SK-N-SH treated with all-trans-retinoic acid at 6 μM for 48 hours (cell line): Measurements from ENCODE around the gene ASCC3.

Experiments
- ATAC-seq: fragments of 200-7000 bp; cut with Tn5 transposase; 3 replicates; pipeline ENCODE4 v1.9.1; 2020; ENCODE audit warnings: mild to moderate bottlenecking, moderate library complexity
- ARNTL ChIP-seq: fragments of 450-650 bp; formaldehyde crosslinking; IDR thresholded peaks from 2 replicates; pipeline ENCODE4 v1.5.0; 2020; ENCODE audit warnings: low read depth, mild to moderate bottlenecking, moderate library complexity, borderline replicate concordance
- BACH2 ChIP-seq: fragments of 250-450 bp; sonication (Bioruptor Pico); IDR thresholded peaks from 2 replicates; pipeline ENCODE4 v1.9.0; 2021; ENCODE audit warnings: mild to moderate bottlenecking, borderline replicate concordance
- CSDC2 ChIP-seq: fragments of 250-450 bp; sonication (Bioruptor Pico); IDR thresholded peaks from 2 replicates; pipeline ENCODE4 v1.5.0; 2020; ENCODE audit warnings: mild to moderate bottlenecking, moderate library complexity
- CSRNP3 ChIP-seq: fragments of 250-450 bp; sonication (Bioruptor Pico); IDR thresholded peaks from 2 replicates; pipeline ENCODE4 v1.5.1; 2021; ENCODE audit warnings: mild to moderate bottlenecking, moderate library complexity
- ESRRG ChIP-seq: fragments of 250-450 bp; sonication (Bioruptor Pico); IDR thresholded peaks from 2 replicates; pipeline ENCODE4 v1.6.1; 2021; ENCODE audit warnings: mild to moderate bottlenecking
- ISL1 ChIP-seq: fragments of 250-450 bp; sonication (Bioruptor Pico); IDR thresholded peaks from 2 replicates; pipeline ENCODE4 v2.1.2; 2022; ENCODE audit warnings: mild to moderate bottlenecking, moderate library complexity
- OSR1 ChIP-seq: fragments of 250-450 bp; sonication (Bioruptor Pico); IDR thresholded peaks from 2 replicates; pipeline ENCODE4 v1.8.0; 2022; ENCODE audit warnings: moderate library complexity, mild to moderate bottlenecking, inconsistent platforms
- PPARA ChIP-seq: fragments of 250-450 bp; sonication (Bioruptor Pico); IDR thresholded peaks from 2 replicates; pipeline ENCODE4 v1.5.0; 2020; ENCODE audit warnings: mild to moderate bottlenecking, borderline replicate concordance
- RARB ChIP-seq: fragments of 250-450 bp; sonication (Bioruptor Pico); IDR thresholded peaks from 2 replicates; pipeline ENCODE4 v1.8.0; 2021; ENCODE audit warnings: mild to moderate bottlenecking, moderate library complexity
- TOX ChIP-seq: fragments of 250-450 bp; sonication (Bioruptor Pico); IDR thresholded peaks from 2 replicates; pipeline ENCODE4 v1.8.0; 2021; ENCODE audit warnings: mild to moderate bottlenecking, moderate library complexity, borderline replicate concordance
- ZC3H10 ChIP-seq: fragments of 250-450 bp; sonication (Bioruptor Pico); IDR thresholded peaks from 2 replicates; pipeline ENCODE4 v1.5.1; 2021; ENCODE audit warnings: mild to moderate bottlenecking, moderate library complexity
- ZFP3 ChIP-seq: fragments of 250-450 bp; sonication (Bioruptor Pico); IDR thresholded peaks from 2 replicates; pipeline ENCODE4 v1.5.0; 2020; ENCODE audit warnings: mild to moderate bottlenecking, moderate library complexity
- ZFP30 ChIP-seq: fragments of 450-650 bp; formaldehyde crosslinking; IDR thresholded peaks from 2 replicates; pipeline ENCODE4 v1.5.0; 2022; ENCODE audit warnings: mild to moderate bottlenecking, moderate library complexity
- ZNF565 ChIP-seq: fragments of 450-650 bp; formaldehyde crosslinking; conservative IDR thresholded peaks from 2 replicates; pipeline ENCODE4 v1.5.0; 2020; ENCODE audit warnings: low read depth, mild to moderate bottlenecking, moderate library complexity
- ZNF70 ChIP-seq: fragments of 450-650 bp; formaldehyde crosslinking; IDR thresholded peaks from 2 replicates; pipeline ENCODE4 v1.5.0; 2020; ENCODE audit warnings: mild to moderate bottlenecking, moderate library complexity
- ZNF8 ChIP-seq: fragments of 450-650 bp; formaldehyde crosslinking; IDR thresholded peaks from 2 replicates; pipeline ENCODE4 v1.5.0; 2020; ENCODE audit warnings: mild to moderate bottlenecking, moderate library complexity
- TF ChIP-seq, protein P1 (sequence below): fragments of 250-450 bp; sonication (Bioruptor Pico); IDR thresholded peaks from 2 replicates; pipeline ENCODE4 v1.8.0; 2020; ENCODE audit warnings: mild to moderate bottlenecking, moderate library complexity, borderline replicate concordance
- TF ChIP-seq, protein P2 (sequence below): fragments of 250-450 bp; sonication (Bioruptor Pico); IDR thresholded peaks from 2 replicates; pipeline ENCODE4 v1.8.0; 2021; ENCODE audit warnings: low read depth, mild to moderate bottlenecking, moderate library complexity, borderline replicate concordance
- TF ChIP-seq, protein P3 (sequence below): fragments of 250-450 bp; sonication (Bioruptor Pico); IDR thresholded peaks from 2 replicates; pipeline ENCODE4 v1.5.1; 2020; ENCODE audit warnings: low read depth, mild to moderate bottlenecking, moderate library complexity
- TF ChIP-seq, protein P4 (sequence below): fragments of 250-450 bp; sonication (Bioruptor Pico); IDR thresholded peaks from 2 replicates; pipeline ENCODE4 v1.5.0; 2020; ENCODE audit warnings: mild to moderate bottlenecking, moderate library complexity

ASCC3 gene

DNA sequence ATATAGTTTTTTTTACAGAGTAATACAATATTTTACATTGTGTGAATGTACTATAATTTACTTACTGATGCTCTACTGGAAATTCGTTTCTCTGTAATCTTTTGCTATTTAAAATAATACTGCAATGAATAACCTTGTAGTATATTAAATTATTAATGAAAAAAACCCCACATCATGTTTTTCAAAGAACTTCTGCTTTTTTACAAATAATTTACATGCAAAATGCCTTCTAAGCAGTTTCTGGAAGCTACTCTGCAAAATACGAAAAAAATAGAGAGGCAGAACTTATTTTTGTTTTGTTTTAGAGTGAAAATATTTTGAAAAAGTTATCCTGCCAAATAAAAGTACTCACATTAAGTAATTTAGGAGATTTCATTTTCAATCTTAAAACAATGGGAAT is 250.6 kb downstream of the ASCC3 start:
- no peak for ATAC-seq
- TF ChIP-seq PPARA (CRISPR knock-in tag): no peak
- TF ChIP-seq ZNF8 (CRISPR knock-in tag): no peak
- TF ChIP-seq ZNF565 (CRISPR knock-in tag): no peak
- no peak for TF ChIP-seq ZFP30 (CRISPR knock-in tag)
- TF ChIP-seq BACH2 (CRISPR knock-in tag): no peak
- TF ChIP-seq, protein P1, sequence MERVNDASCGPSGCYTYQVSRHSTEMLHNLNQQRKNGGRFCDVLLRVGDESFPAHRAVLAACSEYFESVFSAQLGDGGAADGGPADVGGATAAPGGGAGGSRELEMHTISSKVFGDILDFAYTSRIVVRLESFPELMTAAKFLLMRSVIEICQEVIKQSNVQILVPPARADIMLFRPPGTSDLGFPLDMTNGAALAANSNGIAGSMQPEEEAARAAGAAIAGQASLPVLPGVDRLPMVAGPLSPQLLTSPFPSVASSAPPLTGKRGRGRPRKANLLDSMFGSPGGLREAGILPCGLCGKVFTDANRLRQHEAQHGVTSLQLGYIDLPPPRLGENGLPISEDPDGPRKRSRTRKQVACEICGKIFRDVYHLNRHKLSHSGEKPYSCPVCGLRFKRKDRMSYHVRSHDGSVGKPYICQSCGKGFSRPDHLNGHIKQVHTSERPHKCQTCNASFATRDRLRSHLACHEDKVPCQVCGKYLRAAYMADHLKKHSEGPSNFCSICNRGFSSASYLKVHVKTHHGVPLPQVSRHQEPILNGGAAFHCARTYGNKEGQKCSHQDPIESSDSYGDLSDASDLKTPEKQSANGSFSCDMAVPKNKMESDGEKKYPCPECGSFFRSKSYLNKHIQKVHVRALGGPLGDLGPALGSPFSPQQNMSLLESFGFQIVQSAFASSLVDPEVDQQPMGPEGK (CRISPR knock-in tag): no peak
- no peak for TF ChIP-seq CSDC2 (CRISPR knock-in tag)
- TF ChIP-seq, protein P2, sequence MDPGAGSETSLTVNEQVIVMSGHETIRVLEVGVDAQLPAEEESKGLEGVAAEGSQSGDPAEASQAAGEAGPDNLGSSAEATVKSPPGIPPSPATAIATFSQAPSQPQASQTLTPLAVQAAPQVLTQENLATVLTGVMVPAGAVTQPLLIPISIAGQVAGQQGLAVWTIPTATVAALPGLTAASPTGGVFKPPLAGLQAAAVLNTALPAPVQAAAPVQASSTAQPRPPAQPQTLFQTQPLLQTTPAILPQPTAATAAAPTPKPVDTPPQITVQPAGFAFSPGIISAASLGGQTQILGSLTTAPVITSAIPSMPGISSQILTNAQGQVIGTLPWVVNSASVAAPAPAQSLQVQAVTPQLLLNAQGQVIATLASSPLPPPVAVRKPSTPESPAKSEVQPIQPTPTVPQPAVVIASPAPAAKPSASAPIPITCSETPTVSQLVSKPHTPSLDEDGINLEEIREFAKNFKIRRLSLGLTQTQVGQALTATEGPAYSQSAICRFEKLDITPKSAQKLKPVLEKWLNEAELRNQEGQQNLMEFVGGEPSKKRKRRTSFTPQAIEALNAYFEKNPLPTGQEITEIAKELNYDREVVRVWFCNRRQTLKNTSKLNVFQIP (CRISPR knock-in tag): no peak
- no peak for TF ChIP-seq OSR1 (CRISPR knock-in tag)
- no peak for TF ChIP-seq ZFP3 (CRISPR knock-in tag)
- TF ChIP-seq, protein P3, sequence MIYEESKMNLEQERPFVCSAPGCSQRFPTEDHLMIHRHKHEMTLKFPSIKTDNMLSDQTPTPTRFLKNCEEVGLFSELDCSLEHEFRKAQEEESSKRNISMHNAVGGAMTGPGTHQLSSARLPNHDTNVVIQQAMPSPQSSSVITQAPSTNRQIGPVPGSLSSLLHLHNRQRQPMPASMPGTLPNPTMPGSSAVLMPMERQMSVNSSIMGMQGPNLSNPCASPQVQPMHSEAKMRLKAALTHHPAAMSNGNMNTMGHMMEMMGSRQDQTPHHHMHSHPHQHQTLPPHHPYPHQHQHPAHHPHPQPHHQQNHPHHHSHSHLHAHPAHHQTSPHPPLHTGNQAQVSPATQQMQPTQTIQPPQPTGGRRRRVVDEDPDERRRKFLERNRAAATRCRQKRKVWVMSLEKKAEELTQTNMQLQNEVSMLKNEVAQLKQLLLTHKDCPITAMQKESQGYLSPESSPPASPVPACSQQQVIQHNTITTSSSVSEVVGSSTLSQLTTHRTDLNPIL (CRISPR knock-in tag): no peak
- TF ChIP-seq, protein P4, sequence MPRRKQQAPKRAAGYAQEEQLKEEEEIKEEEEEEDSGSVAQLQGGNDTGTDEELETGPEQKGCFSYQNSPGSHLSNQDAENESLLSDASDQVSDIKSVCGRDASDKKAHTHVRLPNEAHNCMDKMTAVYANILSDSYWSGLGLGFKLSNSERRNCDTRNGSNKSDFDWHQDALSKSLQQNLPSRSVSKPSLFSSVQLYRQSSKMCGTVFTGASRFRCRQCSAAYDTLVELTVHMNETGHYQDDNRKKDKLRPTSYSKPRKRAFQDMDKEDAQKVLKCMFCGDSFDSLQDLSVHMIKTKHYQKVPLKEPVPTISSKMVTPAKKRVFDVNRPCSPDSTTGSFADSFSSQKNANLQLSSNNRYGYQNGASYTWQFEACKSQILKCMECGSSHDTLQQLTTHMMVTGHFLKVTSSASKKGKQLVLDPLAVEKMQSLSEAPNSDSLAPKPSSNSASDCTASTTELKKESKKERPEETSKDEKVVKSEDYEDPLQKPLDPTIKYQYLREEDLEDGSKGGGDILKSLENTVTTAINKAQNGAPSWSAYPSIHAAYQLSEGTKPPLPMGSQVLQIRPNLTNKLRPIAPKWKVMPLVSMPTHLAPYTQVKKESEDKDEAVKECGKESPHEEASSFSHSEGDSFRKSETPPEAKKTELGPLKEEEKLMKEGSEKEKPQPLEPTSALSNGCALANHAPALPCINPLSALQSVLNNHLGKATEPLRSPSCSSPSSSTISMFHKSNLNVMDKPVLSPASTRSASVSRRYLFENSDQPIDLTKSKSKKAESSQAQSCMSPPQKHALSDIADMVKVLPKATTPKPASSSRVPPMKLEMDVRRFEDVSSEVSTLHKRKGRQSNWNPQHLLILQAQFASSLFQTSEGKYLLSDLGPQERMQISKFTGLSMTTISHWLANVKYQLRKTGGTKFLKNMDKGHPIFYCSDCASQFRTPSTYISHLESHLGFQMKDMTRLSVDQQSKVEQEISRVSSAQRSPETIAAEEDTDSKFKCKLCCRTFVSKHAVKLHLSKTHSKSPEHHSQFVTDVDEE: no peak
- no peak for TF ChIP-seq RARB (CRISPR knock-in tag)
- no peak for TF ChIP-seq ARNTL (CRISPR knock-in tag)
- TF ChIP-seq ZC3H10: no peak
- TF ChIP-seq CSRNP3: no peak
- no peak for TF ChIP-seq TOX (CRISPR knock-in tag)
- TF ChIP-seq ISL1 (CRISPR knock-in tag): no peak
- TF ChIP-seq ESRRG (CRISPR knock-in tag): no peak

- ATAC-seq: no peak
- TF ChIP-seq ZNF565 (CRISPR knock-in tag) (no peak), ZFP3 (CRISPR knock-in tag) (no peak), ZNF70 (no peak), ESRRG (CRISPR knock-in tag) (no peak), PPARA (CRISPR knock-in tag) (no peak), ARNTL (CRISPR knock-in tag) (no peak), BACH2 (CRISPR knock-in tag) (no peak)
- TF ChIP-seq, protein P2 (CRISPR knock-in tag): no peak
- TF ChIP-seq, protein P4: no peak
These were observed 253.0 kb downstream of the ASCC3 start for GRCh38 chr6:100627911-100628758.
